Activated CD4-positive, alpha-beta memory T cell treated with anti-CD3 and anti-CD28 coated beads for 36 hours (primary cell): Measurements from ENCODE around the gene SAMD1. TPM values are rescaled to one million over a fixed set of nuclear protein-coding genes. Genes with fewer than 3 reads are reported as not detected.
"Not testable (repeated sequence)": the region's sequence is repeated elsewhere in the genome, so short reads cannot be mapped to it uniquely, and the experiment has no call there.

Source experiments
- CTCF ChIA-PET: fragments of 350-600 bp; sonication (Branson Sonifier 250); formaldehyde crosslinking; loops from one replicate; lab custom pipeline; 2021; ENCODE audit warnings: antibody characterized with exemption, inconsistent platforms; lab: Charles Lee
- POLR2A ChIA-PET: fragments of 350-600 bp; sonication (Branson Sonifier 250); formaldehyde crosslinking; loops from one replicate; lab custom pipeline; 2021; ENCODE audit warnings: antibody characterized with exemption; lab: Charles Lee
- DNase-seq: peaks from one replicate; pipeline ENCODE4 v3.0.0-alpha.2; 2020
- H3K27ac Mint-ChIP-seq: one replicate; pipeline ENCODE4 v1.8.0; 2021; ENCODE audit warnings: mixed read lengths
- H3K27me3 Mint-ChIP-seq: one replicate; pipeline ENCODE4 v1.8.0; 2021; ENCODE audit warnings: mixed read lengths
- H3K36me3 Mint-ChIP-seq: one replicate; pipeline ENCODE4 v1.8.0; 2021; ENCODE audit warnings: mixed read lengths
- H3K4me1 Mint-ChIP-seq: one replicate; pipeline ENCODE4 v1.8.0; 2021; ENCODE audit warnings: low read depth, mixed read lengths
- H3K4me3 Mint-ChIP-seq: one replicate; pipeline ENCODE4 v1.8.0; 2021; ENCODE audit warnings: mild to moderate bottlenecking, mixed read lengths
- H3K9me3 Mint-ChIP-seq: one replicate; pipeline ENCODE4 v1.8.0; 2021; ENCODE audit warnings: mixed read lengths
- intact Hi-C: fragments of 100-400 bp; cut with micrococcal nuclease; formaldehyde crosslinking; loops from one replicate; pipeline ENCODE4 v1.15.1; 2023
- total RNA-seq, 2 experiments: library from RNA; stranded (reverse); gene quantifications; one replicate each; pipeline ENCODE4 v1.2.3, GENCODE V29; 2021

Gene SAMD1
- total RNA-seq, 2 experiments from 2014 or later: 74.5 to 77.6 TPM

DNA sequence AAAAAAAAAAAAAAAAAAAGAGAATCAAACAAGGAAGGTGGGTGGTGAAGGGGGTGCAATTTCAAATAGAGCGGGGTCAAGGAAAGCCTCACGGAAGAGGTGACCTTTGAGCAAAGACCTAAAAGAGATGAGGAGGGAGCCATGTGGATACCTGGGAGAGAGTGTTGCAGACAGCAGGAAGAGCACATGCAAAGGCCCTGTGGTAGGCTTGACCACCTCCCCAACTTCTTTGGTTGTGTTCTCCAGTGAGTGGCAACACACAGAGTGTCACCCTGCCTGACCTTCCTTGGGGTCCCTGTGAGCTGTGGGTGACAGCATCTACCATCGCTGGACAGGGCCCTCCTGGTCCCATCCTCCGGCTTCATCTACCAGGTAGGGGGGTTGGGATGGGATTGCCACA lies 40.0 kb downstream of the SAMD1 start:
- POLR2A ChIA-PET: no interaction called here
- no peak overlapping the region for H3K27ac Mint-ChIP-seq
- peaks cover 7% of the 10 kb centered on the region for H3K9me3 Mint-ChIP-seq
- CTCF ChIA-PET: interaction anchor here (0.5 to 9.3 kb wide), 5 partner anchors 8 to 302 kb away, joined by 3 to 99 read pairs (median 5); partner anchors contain the start of gene MISP3
- H3K4me3 Mint-ChIP-seq: no peak overlapping the region
- peaks cover 47% of the 10 kb centered on the region for H3K36me3 Mint-ChIP-seq
- intact Hi-C loops: no loop called here
- no peaks in the 10 kb centered on the region for H3K27me3 Mint-ChIP-seq
- no peak for DNase-seq
- H3K4me1 Mint-ChIP-seq: peaks cover 4% of the 10 kb centered on the region

DNA sequence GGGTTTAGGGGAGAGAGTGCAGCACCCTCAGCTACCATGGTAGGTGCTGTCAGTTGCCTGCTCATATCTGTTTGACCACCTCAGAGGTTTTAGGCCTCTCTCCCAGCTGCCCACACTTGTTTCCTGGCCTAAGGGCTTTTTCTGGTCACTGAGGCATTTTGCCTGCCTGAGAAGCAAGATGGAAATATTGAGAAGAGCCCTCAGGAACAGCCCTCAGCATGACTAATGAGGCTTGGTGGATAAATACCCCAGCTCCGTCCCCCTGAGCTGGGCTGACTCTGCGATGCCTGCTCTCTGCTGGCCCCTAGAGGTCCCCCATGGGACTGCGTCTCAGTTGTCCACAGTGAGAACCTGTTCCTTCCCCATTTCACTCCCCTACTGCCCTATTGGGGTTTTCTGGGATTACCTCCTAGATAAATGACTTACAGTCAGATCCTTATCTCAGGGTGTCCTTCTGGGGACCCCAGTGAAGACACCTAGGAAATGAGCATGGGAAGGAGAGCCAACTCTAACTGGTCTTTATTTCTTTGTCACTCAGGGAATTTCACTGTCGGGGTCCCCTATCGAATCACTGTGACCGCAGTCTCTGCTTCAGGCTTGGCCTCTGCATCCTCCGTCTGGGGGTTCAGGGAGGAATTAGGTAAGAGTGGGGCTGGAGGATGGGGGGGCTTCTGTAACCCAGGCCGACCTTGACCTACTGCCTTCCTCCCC lies 42.0 kb downstream of the SAMD1 start:
- H3K27me3 Mint-ChIP-seq: no peaks in the 10 kb centered on the region
- ChIA-PET CTCF (interaction anchor here (0.6 to 9.3 kb wide), 34 partner anchors 9 to 301 kb away, joined by 3 to 99 read pairs (median 4); partner anchors contain the start of genes DCAF15, IL27RA, MISP3 and NANOS3), POLR2A (interaction anchor here (1.0 to 1.2 kb wide), 2 partner anchors 17 to 42 kb away, joined by 3 to 5 read pairs; partner anchors contain the start of genes IL27RA and RFX1)
- intact Hi-C loops: loop anchor here (5.0 kb wide), 1 partner anchor 166 kb away; no protein-coding TSS in a partner anchor
- H3K9me3 Mint-ChIP-seq: peaks cover 7% of the 10 kb centered on the region
- peak; percentile 83 for DNase-seq
- no peak overlapping the region for H3K4me3 Mint-ChIP-seq
- peaks cover 50% of the 10 kb centered on the region for H3K36me3 Mint-ChIP-seq
- H3K4me1 Mint-ChIP-seq: peaks cover 4% of the 10 kb centered on the region
- peak overlapping the region; percentile 51 for H3K27ac Mint-ChIP-seq

DNA sequence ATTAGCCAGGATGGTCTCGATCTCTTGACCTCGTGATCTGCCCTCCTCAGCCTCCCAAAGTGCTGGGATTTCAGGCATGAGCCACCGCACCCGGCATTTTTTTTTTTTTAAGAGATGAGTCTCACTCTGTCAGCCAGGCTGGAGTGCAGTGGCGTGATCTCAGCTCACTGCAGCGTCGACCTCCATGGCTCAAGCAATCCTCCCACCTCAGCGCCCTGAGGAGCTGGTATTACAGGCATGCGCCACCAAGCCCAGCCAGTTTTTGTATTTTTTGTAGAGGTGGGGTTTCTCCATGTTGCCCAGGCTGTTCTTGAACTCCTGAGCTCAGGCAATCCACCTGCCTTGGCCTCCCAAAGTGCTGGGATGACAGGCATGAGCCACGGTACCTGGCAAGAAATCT lies 42.7 kb downstream of the SAMD1 start:
- ChIA-PET CTCF (interaction anchor here (0.6 to 9.3 kb wide), 31 partner anchors 8 to 300 kb away, joined by 3 to 99 read pairs (median 4); partner anchors contain the start of genes DCAF15, IL27RA, MISP3 and NANOS3), POLR2A (interaction anchor here (1.0 to 1.2 kb wide), 2 partner anchors 16 to 42 kb away, joined by 3 to 5 read pairs; partner anchors contain the start of genes IL27RA and RFX1)
- DNase-seq, H3K9me3 Mint-ChIP-seq, H3K27ac Mint-ChIP-seq, H3K4me1 Mint-ChIP-seq, H3K4me3 Mint-ChIP-seq, H3K27me3 Mint-ChIP-seq: not testable (repeated sequence)
- peaks cover 51% of the 10 kb centered on the region for H3K36me3 Mint-ChIP-seq
- intact Hi-C loops: loop anchor here (5.0 kb wide), 1 partner anchor 166 kb away; no protein-coding TSS in a partner anchor

DNA sequence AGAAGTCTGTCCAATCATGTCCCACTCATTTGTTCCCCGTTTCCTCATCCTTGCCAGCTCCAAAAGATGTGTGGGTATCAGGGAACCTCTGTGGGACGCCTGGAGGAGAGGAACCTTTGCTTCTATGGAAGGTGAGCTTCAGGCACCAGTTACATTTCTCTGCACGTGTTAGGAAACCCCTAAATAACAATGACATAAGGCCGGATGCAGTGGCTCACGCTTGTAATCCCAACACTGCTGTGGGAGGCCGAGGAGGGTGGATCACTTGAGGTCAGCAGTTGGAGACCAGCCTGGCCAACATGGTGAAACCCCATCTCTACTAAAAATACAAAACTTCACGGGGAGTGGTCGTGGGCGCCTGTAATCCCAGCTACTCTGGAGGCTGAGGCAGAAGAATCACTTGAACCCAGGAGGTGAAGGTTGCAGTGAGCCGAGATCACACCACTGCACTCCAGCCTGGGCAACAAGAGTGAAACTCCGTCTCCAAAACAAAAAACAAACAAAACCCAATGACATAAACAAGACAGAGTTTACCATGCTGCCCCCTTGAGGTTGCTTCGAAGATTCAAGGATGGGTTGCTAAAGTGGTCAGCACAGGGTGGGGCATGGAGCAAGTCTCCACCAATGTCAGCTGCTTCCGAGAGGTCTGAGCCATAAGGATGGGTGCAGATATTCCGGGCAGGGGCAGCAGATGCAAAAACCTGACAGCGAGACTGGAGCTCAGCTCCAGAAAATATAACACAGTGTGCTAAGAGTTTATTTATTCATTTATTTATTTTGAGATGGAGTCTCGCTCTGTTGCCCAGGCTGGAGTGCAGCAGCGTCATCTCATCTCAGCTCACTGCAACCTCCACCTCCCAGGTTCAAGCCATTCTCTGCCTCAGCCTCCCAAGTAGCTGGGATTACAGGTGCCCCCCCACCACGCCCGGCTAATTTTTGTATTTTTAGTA lies 47.6 kb downstream of the SAMD1 start:
- CTCF ChIA-PET: interaction anchor here (0.5 to 9.3 kb wide), 13 partner anchors 10 to 163 kb away, joined by 3 to 99 read pairs (median 4); partner anchors contain the start of genes IL27RA and MISP3
- POLR2A ChIA-PET, intact Hi-C loops, H3K4me3 Mint-ChIP-seq, H3K9me3 Mint-ChIP-seq, H3K27me3 Mint-ChIP-seq: not testable (repeated sequence)
- peak overlapping the region; percentile 53 for H3K27ac Mint-ChIP-seq
- peaks cover 12% of the 10 kb centered on the region for H3K4me1 Mint-ChIP-seq
- H3K36me3 Mint-ChIP-seq: peaks cover 39% of the 10 kb centered on the region
- peak; percentile 42 for DNase-seq

DNA sequence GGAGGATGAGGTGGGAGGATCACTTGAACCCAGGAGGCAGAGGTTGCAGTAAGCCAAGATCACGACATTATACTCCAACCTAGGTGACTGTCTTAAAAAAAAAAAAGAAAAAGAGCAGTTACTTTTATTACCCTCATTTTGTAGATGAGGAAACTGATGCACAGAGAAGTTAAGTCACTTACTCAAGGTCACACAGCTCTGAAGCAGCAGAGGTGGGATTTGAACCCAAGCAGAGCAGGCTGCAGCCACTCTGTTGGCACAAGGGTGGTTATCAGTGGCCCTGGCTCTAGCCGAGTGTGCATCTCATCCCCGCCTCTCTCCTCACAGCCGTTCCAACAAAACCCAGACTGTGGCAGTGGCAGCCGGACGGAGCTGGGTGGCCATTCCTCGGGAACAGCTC lies 51.4 kb downstream of the SAMD1 start:
- H3K27ac Mint-ChIP-seq: no peak overlapping the region
- CTCF ChIA-PET: interaction anchor here (1.8 kb wide), 1 partner anchor 9 kb away, joined by 7 read pairs; no protein-coding TSS in a partner anchor

More for the DNA sequence above, 51.4 kb downstream of the SAMD1 start:
- no peak for DNase-seq
- no peaks in the 10 kb centered on the region for H3K27me3 Mint-ChIP-seq
- no peak overlapping the region for H3K4me3 Mint-ChIP-seq
- H3K4me1 Mint-ChIP-seq: peaks cover 19% of the 10 kb centered on the region
- intact Hi-C loops: no loop called here
- peaks cover 36% of the 10 kb centered on the region for H3K36me3 Mint-ChIP-seq
- H3K9me3 Mint-ChIP-seq: no peaks in the 10 kb centered on the region
- POLR2A ChIA-PET: no interaction called here

Other genes with a start within 250 kb of the SAMD1 start
- gene NANOS3, start 213.6 kb downstream of the SAMD1 start, total RNA-seq: 1 to 10 TPM; 1.1 to 2.7 TPM
- gene BRME1, start 184.6 kb downstream of the SAMD1 start, total RNA-seq: 1 to 10 TPM; 7.7 to 9.0 TPM
- 10 to 100 TPM; 25.8 to 31.0 TPM for gene CC2D1A, start 184.6 kb downstream of the SAMD1 start, total RNA-seq
- under 1 TPM; 0.34 to 0.50 TPM for gene PODNL1, start 152.3 kb downstream of the SAMD1 start, total RNA-seq
- 10 to 100 TPM; 67.0 to 72.0 TPM for gene DCAF15, start 138.2 kb downstream of the SAMD1 start, total RNA-seq
- gene RFX1, start 84.4 kb downstream of the SAMD1 start, total RNA-seq: 10 to 100 TPM; 14.4 to 15.2 TPM
- not detected for gene RLN3, start 62.6 kb downstream of the SAMD1 start, total RNA-seq
- gene IL27RA, start 59.0 kb downstream of the SAMD1 start, total RNA-seq: 10 to 100 TPM; 61.9 to 62.0 TPM
- not detected for gene PALM3, start 28.7 kb downstream of the SAMD1 start, total RNA-seq
- 1 to 10 TPM; 2.4 to 2.5 TPM for gene MISP3, start 18.0 kb downstream of the SAMD1 start, total RNA-seq
- not detected for gene C19orf67, start 5.0 kb downstream of the SAMD1 start, total RNA-seq
- 10 to 100 TPM; 64.3 to 65.6 TPM for gene PRKACA, start 27.0 kb upstream of the SAMD1 start, total RNA-seq
- gene ASF1B, start 45.8 kb upstream of the SAMD1 start, total RNA-seq: 10 to 100 TPM; 67.7 to 70.8 TPM
- 10 to 100 TPM in 1 of 2 experiments, 1 to 10 TPM in 1; 8.4 to 10.9 TPM for gene ADGRL1, start 115.4 kb upstream of the SAMD1 start, total RNA-seq